Muscle of back (tissue), 11 donors: ENCODE data around the gene TMEM125. TPM values are rescaled to one million over a fixed set of nuclear protein-coding genes. Genes with fewer than 3 reads are reported as not detected.
A peak's percentile ranks its signal among the peaks of the same experiment; 100 is the strongest.

Experiments
- DNase-seq, 3 donors: peaks; one replicate each; pipeline versions ENCODE4 v3.0.0 to v3.0.0-alpha.2; 2013
- polyA plus RNA-seq, 10 donors: library from polyadenylated mRNA; unstranded; fragments of 120-200 nt; gene quantifications; one replicate each; pipeline ENCODE4 v1.2.1, GENCODE V29; 2013; ENCODE audit not compliant: insufficient read length in 10 of 10

The TMEM125 gene
- polyA plus RNA-seq, 10 donors: 0.41 to 1.5 TPM; not detected in 8

GRCh38 chr1:43246466-43247213 is 23.1 kb upstream of the TMEM125 start:
- DNase-seq: no peak

GRCh38 chr1:43247256-43247921 is 22.4 kb upstream of the TMEM125 start:
- DNase-seq: no peak

GRCh38 chr1:43250351-43250761 is 19.4 kb upstream of the TMEM125 start:
- DNase-seq: no peak

GRCh38 chr1:43251024-43251423 is 18.8 kb upstream of the TMEM125 start:
- no peak for DNase-seq

GRCh38 chr1:43252225-43252624 is 17.6 kb upstream of the TMEM125 start:
- no peak for DNase-seq

- DNase-seq: no peak
Measured at GRCh38 chr1:43253173-43253572, 16.6 kb upstream of the TMEM125 start.

GRCh38 chr1:43253876-43254275 is 15.9 kb upstream of the TMEM125 start:
- DNase-seq: no peak

- DNase-seq: no peak
Measured at GRCh38 chr1:43255438-43256210, 14.2 kb upstream of the TMEM125 start.

GRCh38 chr1:43256675-43257570 is 12.9 kb upstream of the TMEM125 start:
- DNase-seq: no peak

- no peak for DNase-seq
Measured at GRCh38 chr1:43258370-43258769, 11.4 kb upstream of the TMEM125 start.

GRCh38 chr1:43265431-43265830 is 4.4 kb upstream of the TMEM125 start:
- DNase-seq: no peak

GRCh38 chr1:43266881-43267280 is 2.9 kb upstream of the TMEM125 start:
- no peak for DNase-seq

- peak in 1 of 3 donors; percentile 10 for DNase-seq
Measured at GRCh38 chr1:43267291-43267805, 2.4 kb upstream of the TMEM125 start.

GRCh38 chr1:43267818-43268425 is 1.9 kb upstream of the TMEM125 start:
- no peak for DNase-seq

- DNase-seq: no peak
Measured at GRCh38 chr1:43270421-43271095, 775 bp downstream of the TMEM125 start.

GRCh38 chr1:43271186-43272118 is 1.7 kb downstream of the TMEM125 start:
- peak in 1 of 3 donors; percentile 7 for DNase-seq

GRCh38 chr1:43272161-43272560 is 2.4 kb downstream of the TMEM125 start:
- DNase-seq: no peak

GRCh38 chr1:43272576-43273571 is 3.1 kb downstream of the TMEM125 start:
- no peak for DNase-seq
